Measurements from ENCODE around the gene CMIP. TPM values are rescaled to one million over a fixed set of nuclear protein-coding genes. Genes with fewer than 3 reads are reported as not detected.

The CMIP gene
- total RNA-seq, 1 experiment from 2014 or later: 53.6 TPM

GRCh38 chr16:81539759-81540472 lies 95.3 kb downstream of the CMIP start:
- H3K36me3 Mint-ChIP-seq (ENCODE audit: insufficient read depth, unreplicated experiment): no peaks in the 10 kb centered on the region
- H3K4me3 Mint-ChIP-seq (ENCODE audit: unreplicated experiment): no peak overlapping the region
- no peak for DNase-seq (ENCODE audit: unreplicated experiment)
- intact Hi-C loops (cut with micrococcal nuclease): no loop called here
- peak overlapping the region; percentile 10 for H3K27ac Mint-ChIP-seq (ENCODE audit: low read depth, unreplicated experiment)
- TF ChIP-seq CTCF (IDR thresholded peaks at IDR 0.05; ENCODE audit: unreplicated experiment): no peak
- no peaks in the 10 kb centered on the region for H3K9me3 Mint-ChIP-seq (ENCODE audit: unreplicated experiment)
- BruUV-seq (replicated peaks): no TSS peak
- ChIA-PET POLR2A (no interaction called here), CTCF (no interaction called here)
- no peaks in the 10 kb centered on the region for H3K27me3 Mint-ChIP-seq (ENCODE audit: insufficient read depth, unreplicated experiment)
- peaks cover 10% of the 10 kb centered on the region for H3K4me1 Mint-ChIP-seq (ENCODE audit: insufficient read depth, unreplicated experiment)

DNA sequence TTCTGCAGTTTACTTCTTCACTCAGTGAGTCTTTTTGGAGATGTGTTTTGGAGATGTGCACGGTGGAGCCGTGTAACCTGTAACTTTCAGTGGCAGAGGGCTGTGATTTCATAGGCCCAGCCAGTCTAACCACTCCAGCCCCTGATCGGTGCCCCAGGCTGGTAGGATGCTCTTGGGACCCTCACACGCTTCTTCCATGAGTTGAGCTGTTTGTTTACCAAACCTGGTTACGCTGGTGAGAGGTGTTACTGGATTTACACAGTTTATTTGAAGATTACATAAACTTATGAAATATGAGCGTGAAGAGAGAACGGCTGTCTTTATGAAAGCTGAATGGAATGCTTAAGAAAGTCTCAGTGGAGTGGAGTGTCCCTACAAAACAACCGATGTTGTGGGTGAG lies 96.7 kb downstream of the CMIP start:
- intact Hi-C loops (cut with micrococcal nuclease): no loop called here
- H3K4me3 Mint-ChIP-seq (ENCODE audit: unreplicated experiment): no peak overlapping the region
- BruUV-seq (replicated peaks): no TSS peak

GRCh38 chr16:81542609-81543570 lies 98.3 kb downstream of the CMIP start:
- no peak overlapping the region for H3K4me3 Mint-ChIP-seq (ENCODE audit: unreplicated experiment)
- TF ChIP-seq CTCF (IDR thresholded peaks at IDR 0.05; ENCODE audit: unreplicated experiment): no peak
- CTCF ChIA-PET: interaction anchor here (0.7 kb wide), 1 partner anchor 13 kb away, joined by 3 read pairs; no protein-coding TSS in a partner anchor
- peaks cover 9% of the 10 kb centered on the region for H3K4me1 Mint-ChIP-seq (ENCODE audit: insufficient read depth, unreplicated experiment)
- no peak for DNase-seq (ENCODE audit: unreplicated experiment)
- POLR2A ChIA-PET: interaction anchor here (0.8 to 1.0 kb wide), 2 partner anchors 9 to 16 kb away, joined by 3 to 4 read pairs; no protein-coding TSS in a partner anchor
- no peaks in the 10 kb centered on the region for H3K9me3 Mint-ChIP-seq (ENCODE audit: unreplicated experiment)
- intact Hi-C loops (cut with micrococcal nuclease): no loop called here
- BruUV-seq (replicated peaks): no TSS peak
- no peaks in the 10 kb centered on the region for H3K27me3 Mint-ChIP-seq (ENCODE audit: insufficient read depth, unreplicated experiment)
- peak overlapping the region; percentile 77 for H3K27ac Mint-ChIP-seq (ENCODE audit: low read depth, unreplicated experiment)
- H3K36me3 Mint-ChIP-seq (ENCODE audit: insufficient read depth, unreplicated experiment): no peaks in the 10 kb centered on the region

More for the DNA sequence above, 96.7 kb downstream of the CMIP start:
- no peak for DNase-seq (ENCODE audit: unreplicated experiment)
- no peak overlapping the region for H3K27ac Mint-ChIP-seq (ENCODE audit: low read depth, unreplicated experiment)
- H3K9me3 Mint-ChIP-seq (ENCODE audit: unreplicated experiment): no peaks in the 10 kb centered on the region
- TF ChIP-seq CTCF (IDR thresholded peaks at IDR 0.05; ENCODE audit: unreplicated experiment): no peak
- no peaks in the 10 kb centered on the region for H3K27me3 Mint-ChIP-seq (ENCODE audit: insufficient read depth, unreplicated experiment)
- H3K36me3 Mint-ChIP-seq (ENCODE audit: insufficient read depth, unreplicated experiment): no peaks in the 10 kb centered on the region
- POLR2A ChIA-PET: interaction anchor here (0.8 to 1.2 kb wide), 2 partner anchors 15 to 39 kb away, joined by 3 read pairs; no protein-coding TSS in a partner anchor
- CTCF ChIA-PET: interaction anchor here (1.0 kb wide), 1 partner anchor 95 kb away, joined by 3 read pairs; no protein-coding TSS in a partner anchor
- peaks cover 9% of the 10 kb centered on the region for H3K4me1 Mint-ChIP-seq (ENCODE audit: insufficient read depth, unreplicated experiment)

DNA sequence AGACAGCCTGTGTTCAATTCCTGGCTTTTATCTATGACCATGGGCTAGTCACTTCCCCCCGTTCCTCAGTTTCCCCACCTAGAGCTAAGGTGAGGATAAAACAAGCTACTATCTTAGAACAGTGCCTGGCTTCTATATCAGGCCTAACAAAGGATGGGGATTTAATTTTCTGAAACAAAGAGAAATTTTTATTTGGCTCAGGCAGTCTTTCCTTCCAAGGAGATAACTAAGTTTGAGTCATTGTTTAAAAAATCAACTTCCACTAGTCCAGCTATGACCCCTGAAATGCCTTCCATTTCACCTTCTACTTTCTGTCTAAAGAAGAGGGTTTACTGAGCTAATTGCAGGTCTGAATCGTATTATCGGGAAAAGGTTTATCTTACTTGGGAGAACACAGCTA lies 99.0 kb downstream of the CMIP start:
- no peak overlapping the region for H3K4me3 Mint-ChIP-seq (ENCODE audit: unreplicated experiment)
- no peaks in the 10 kb centered on the region for H3K27me3 Mint-ChIP-seq (ENCODE audit: insufficient read depth, unreplicated experiment)
- POLR2A ChIA-PET: interaction anchor here (0.8 to 1.0 kb wide), 2 partner anchors 10 to 17 kb away, joined by 3 to 4 read pairs; no protein-coding TSS in a partner anchor

More for the DNA sequence above, 99.0 kb downstream of the CMIP start:
- no peaks in the 10 kb centered on the region for H3K9me3 Mint-ChIP-seq (ENCODE audit: unreplicated experiment)
- TF ChIP-seq CTCF (IDR thresholded peaks at IDR 0.05; ENCODE audit: unreplicated experiment): no peak
- CTCF ChIA-PET: interaction anchor here (0.7 kb wide), 1 partner anchor 12 kb away, joined by 3 read pairs; no protein-coding TSS in a partner anchor
- H3K36me3 Mint-ChIP-seq (ENCODE audit: insufficient read depth, unreplicated experiment): no peaks in the 10 kb centered on the region
- BruUV-seq (replicated peaks): no TSS peak
- intact Hi-C loops (cut with micrococcal nuclease): no loop called here
- peaks cover 9% of the 10 kb centered on the region for H3K4me1 Mint-ChIP-seq (ENCODE audit: insufficient read depth, unreplicated experiment)
- no peak for DNase-seq (ENCODE audit: unreplicated experiment)
- H3K27ac Mint-ChIP-seq (ENCODE audit: low read depth, unreplicated experiment): peak overlapping the region; percentile 77
